GM19351 (cell line): Measurements from ENCODE around the gene SKP2.
"Not testable (repeated sequence)": the region's sequence is repeated elsewhere in the genome, so short reads cannot be mapped to it uniquely, and the experiment has no call there.

Source experiments
- ATAC-seq: cut with Tn5 transposase; IDR thresholded peaks from one replicate; pipeline ENCODE4 v1.9.1; 2021; ENCODE audit warnings: mild to moderate bottlenecking, moderate library complexity; ENCODE audit not compliant: unreplicated experiment

SKP2 gene

GRCh38 chr5:36156121-36156601, 4.2 kb downstream of the SKP2 start:
- no peak for ATAC-seq

GRCh38 chr5:36156619-36157018, 4.7 kb downstream of the SKP2 start:
- no peak for ATAC-seq

- ATAC-seq: no peak
These were observed 6.2 kb downstream of the SKP2 start for GRCh38 chr5:36158144-36158543.

- ATAC-seq: no peak
These were observed 8.7 kb downstream of the SKP2 start for GRCh38 chr5:36160617-36161016.

GRCh38 chr5:36161361-36161760, 9.4 kb downstream of the SKP2 start:
- no peak for ATAC-seq

GRCh38 chr5:36162810-36163486, 11.0 kb downstream of the SKP2 start:
- no peak for ATAC-seq

GRCh38 chr5:36164461-36164860, 12.6 kb downstream of the SKP2 start:
- ATAC-seq: no peak

- ATAC-seq: no peak
These were observed 16.8 kb downstream of the SKP2 start for GRCh38 chr5:36168737-36169136.

GRCh38 chr5:36170832-36171424, 19.0 kb downstream of the SKP2 start:
- no peak for ATAC-seq

- ATAC-seq: no peak
These were observed 20.7 kb downstream of the SKP2 start for GRCh38 chr5:36172599-36172998.

- ATAC-seq: no peak
These were observed 21.5 kb downstream of the SKP2 start for GRCh38 chr5:36173426-36173825.

GRCh38 chr5:36174119-36174518, 22.2 kb downstream of the SKP2 start:
- no peak for ATAC-seq

GRCh38 chr5:36175043-36175442, 23.1 kb downstream of the SKP2 start:
- no peak for ATAC-seq

GRCh38 chr5:36177154-36177553, 25.2 kb downstream of the SKP2 start:
- peak; percentile 95 for ATAC-seq

- ATAC-seq: no peak
These were observed 26.0 kb downstream of the SKP2 start for GRCh38 chr5:36177715-36178523.

- no peak for ATAC-seq
These were observed 26.6 kb downstream of the SKP2 start for GRCh38 chr5:36178524-36178890.

- no peak for ATAC-seq
These were observed 28.0 kb downstream of the SKP2 start for GRCh38 chr5:36179950-36180349.

GRCh38 chr5:36180556-36181350, 28.8 kb downstream of the SKP2 start:
- no peak for ATAC-seq

GRCh38 chr5:36181774-36182173, 29.9 kb downstream of the SKP2 start:
- ATAC-seq: no peak

- ATAC-seq: not testable (repeated sequence)
These were observed 32.5 kb downstream of the SKP2 start for GRCh38 chr5:36184408-36184807.

- no peak for ATAC-seq
These were observed 41.8 kb downstream of the SKP2 start for GRCh38 chr5:36193746-36194145.
